ENCODE results near the gene ST6GALNAC1.
"Not testable (repeated sequence)": the region's sequence is repeated elsewhere in the genome, so short reads cannot be mapped to it uniquely, and the experiment has no call there.

Gene ST6GALNAC1

GRCh38 chr17:76631821-76632565, 11.6 kb downstream of the ST6GALNAC1 start:
- peak; percentile 63 to 92 for DNase-seq (ENCODE audit: low read depth in 1 of 2, low spot score in 1 of 2)
- in situ Hi-C loops (cut with HindIII; ENCODE audit: low pct_unique_long_range_greater_than_20kb, low sequenced_read_pairs), result no loop called here
- no peak for TF ChIP-seq JUND (IDR thresholded peaks at IDR 0.05; ENCODE audit: low read depth)

- no peak for TF ChIP-seq JUND (IDR thresholded peaks at IDR 0.05; ENCODE audit: low read depth)
- in situ Hi-C loops (cut with HindIII; ENCODE audit: low pct_unique_long_range_greater_than_20kb, low sequenced_read_pairs), result no loop called here
- no peak for DNase-seq (ENCODE audit: low read depth in 1 of 2, low spot score in 1 of 2)
Measured at GRCh38 chr17:76630151-76630550, 13.4 kb downstream of the ST6GALNAC1 start.

- no peak for DNase-seq (ENCODE audit: low read depth in 1 of 2, low spot score in 1 of 2)
- TF ChIP-seq JUND (IDR thresholded peaks at IDR 0.05; ENCODE audit: low read depth), result no peak
- in situ Hi-C loops (cut with HindIII; ENCODE audit: low pct_unique_long_range_greater_than_20kb, low sequenced_read_pairs), result no loop called here
Measured at GRCh38 chr17:76627510-76627909, 16.0 kb downstream of the ST6GALNAC1 start.

GRCh38 chr17:76626442-76626841, 17.1 kb downstream of the ST6GALNAC1 start:
- no peak for DNase-seq (ENCODE audit: low read depth in 1 of 2, low spot score in 1 of 2)
- in situ Hi-C loops (cut with HindIII; ENCODE audit: low pct_unique_long_range_greater_than_20kb, low sequenced_read_pairs), result no loop called here
- no peak for TF ChIP-seq JUND (IDR thresholded peaks at IDR 0.05; ENCODE audit: low read depth)

- DNase-seq (ENCODE audit: low read depth in 1 of 2, low spot score in 1 of 2), result no peak
- in situ Hi-C loops (cut with HindIII; ENCODE audit: low pct_unique_long_range_greater_than_20kb, low sequenced_read_pairs), result no loop called here
- TF ChIP-seq JUND (IDR thresholded peaks at IDR 0.05; ENCODE audit: low read depth), result no peak
Measured at GRCh38 chr17:76625496-76625895, 18.1 kb downstream of the ST6GALNAC1 start.

GRCh38 chr17:76623271-76624146, 20.0 kb downstream of the ST6GALNAC1 start:
- no peak for TF ChIP-seq JUND (IDR thresholded peaks at IDR 0.05; ENCODE audit: low read depth)
- peak; percentile 76 to 77 for DNase-seq (ENCODE audit: low read depth in 1 of 2, low spot score in 1 of 2)
- in situ Hi-C loops (cut with HindIII; ENCODE audit: low pct_unique_long_range_greater_than_20kb, low sequenced_read_pairs), result no loop called here

GRCh38 chr17:76617838-76618237, 25.7 kb downstream of the ST6GALNAC1 start:
- TF ChIP-seq JUND (IDR thresholded peaks at IDR 0.05; ENCODE audit: low read depth), result no peak
- in situ Hi-C loops (cut with HindIII; ENCODE audit: low pct_unique_long_range_greater_than_20kb, low sequenced_read_pairs), result no loop called here
- DNase-seq (ENCODE audit: low read depth in 1 of 2, low spot score in 1 of 2), result no peak

- no peak for TF ChIP-seq JUND (IDR thresholded peaks at IDR 0.05; ENCODE audit: low read depth)
- no peak for DNase-seq (ENCODE audit: low read depth in 1 of 2, low spot score in 1 of 2)
- in situ Hi-C loops (cut with HindIII; ENCODE audit: low pct_unique_long_range_greater_than_20kb, low sequenced_read_pairs), result no loop called here
Measured at GRCh38 chr17:76614912-76615617, 28.5 kb downstream of the ST6GALNAC1 start.

GRCh38 chr17:76614064-76614759, 29.3 kb downstream of the ST6GALNAC1 start:
- DNase-seq (ENCODE audit: low read depth in 1 of 2, low spot score in 1 of 2); in situ Hi-C loops (cut with HindIII; ENCODE audit: low pct_unique_long_range_greater_than_20kb, low sequenced_read_pairs): not testable (repeated sequence)

- peak in 1 of 2 experiments; percentile 76 for DNase-seq (ENCODE audit: low read depth in 1 of 2, low spot score in 1 of 2)
- no peak for TF ChIP-seq JUND (IDR thresholded peaks at IDR 0.05; ENCODE audit: low read depth)
- in situ Hi-C loops (cut with HindIII; ENCODE audit: low pct_unique_long_range_greater_than_20kb, low sequenced_read_pairs), result no loop called here
Measured at GRCh38 chr17:76612977-76613851, 30.3 kb downstream of the ST6GALNAC1 start.

- no peak for TF ChIP-seq JUND (IDR thresholded peaks at IDR 0.05; ENCODE audit: low read depth)
- no peak for DNase-seq (ENCODE audit: low read depth in 1 of 2, low spot score in 1 of 2)
- in situ Hi-C loops (cut with HindIII; ENCODE audit: low pct_unique_long_range_greater_than_20kb, low sequenced_read_pairs), result no loop called here
Measured at GRCh38 chr17:76612465-76612864, 31.1 kb downstream of the ST6GALNAC1 start.

All from T47D (cell line).